Measurements from ENCODE around the gene RAB7A.

GRCh38 chr3:128845778-128846485, 119.9 kb downstream of the RAB7A start:
- TF ChIP-seq EP300 (IDR thresholded peaks at IDR 0.05; ENCODE audit: borderline replicate concordance) (no peak), RAD21 (IDR thresholded peaks at IDR 0.05; ENCODE audit: low read depth) (peak; percentile 25; the same call in 1 of the 2 replicates), USF1 (IDR thresholded peaks at IDR 0.05) (no peak), NFIC (IDR thresholded peaks at IDR 0.05) (no peak), FOXM1 (IDR thresholded peaks at IDR 0.05; ENCODE audit: borderline replicate concordance, low read depth) (no peak), CEBPB (IDR thresholded peaks at IDR 0.05) (no peak), TAF1 (IDR thresholded peaks at IDR 0.05; ENCODE audit: low read depth) (no peak), ZBTB7A (IDR thresholded peaks at IDR 0.05; ENCODE audit: low read depth) (no peak), YY1 (IDR thresholded peaks at IDR 0.05; ENCODE audit: low read depth) (no peak), EGR1 (IDR thresholded peaks at IDR 0.05) (no peak), REST (IDR thresholded peaks at IDR 0.05; ENCODE audit: low read depth) (no peak)
- TF ChIP-seq, protein P1, sequence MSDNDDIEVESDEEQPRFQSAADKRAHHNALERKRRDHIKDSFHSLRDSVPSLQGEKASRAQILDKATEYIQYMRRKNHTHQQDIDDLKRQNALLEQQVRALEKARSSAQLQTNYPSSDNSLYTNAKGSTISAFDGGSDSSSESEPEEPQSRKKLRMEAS (IDR thresholded peaks at IDR 0.05): no peak
